ENCODE data around the gene CCSER2. TPM values are rescaled to one million over a fixed set of nuclear protein-coding genes. Genes with fewer than 3 reads are reported as not detected.
"Not testable (repeated sequence)": the region's sequence is repeated elsewhere in the genome, so short reads cannot be mapped to it uniquely, and the experiment has no call there.

The CCSER2 gene
- total RNA-seq, 5 donors from 2014 or later (not counting 1 experiment from before 2014, with no cell fraction given): 109 to 137 (median 115) TPM

DNA sequence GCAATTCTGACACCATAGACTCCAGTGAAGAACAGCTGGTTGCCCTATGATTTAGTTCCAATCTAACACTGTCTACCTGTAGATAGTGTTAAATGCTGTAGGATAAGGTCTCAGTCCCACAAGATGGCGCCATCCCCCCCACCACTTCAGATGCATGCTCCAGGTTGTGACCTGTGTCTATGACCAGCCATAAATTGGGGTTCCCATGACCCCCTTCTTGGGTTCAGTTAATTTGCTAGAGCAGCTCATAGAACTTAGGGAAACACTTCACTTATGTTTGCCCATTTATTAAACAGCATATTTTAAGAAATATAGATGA is 13.1 kb downstream of the CCSER2 start:
- no peak overlapping the region for H3K4me3 ChIP-seq (ENCODE audit: control insufficient read depth in 1 of 2, extremely low read depth in 1 of 2, low read length in 1 of 2)
- peak in 1 of 4 experiments; percentile 38 for ATAC-seq (replicated peaks in 1 of 4)
- Mint-ChIP-seq H3K27ac (peak overlapping the region in 1 of 2 donors; percentile 59), H3K36me3 (peaks cover 10% of the 10 kb centered on the region), H3K27me3 (no peaks in the 10 kb centered on the region), H3K9me3 (no peaks in the 10 kb centered on the region), H3K4me1 (peaks cover 52 to 61% (median 60%) of the 10 kb centered on the region in 3 donors), H3K4me3 (peak overlapping the region in 2 of 3 donors; percentile 8 to 61)
- H3K27ac ChIP-seq (ENCODE audit: low read length): no peak overlapping the region
- ChIA-PET CTCF (interaction anchor here (0.5 to 1.7 kb wide), 6 partner anchors 9 to 77 kb away, joined by 3 to 7 read pairs (median 4); no protein-coding TSS in a partner anchor), POLR2A (interaction anchor here in 1 of 2 donors (0.6 kb wide), 1 partner anchor 39 kb away, joined by 5 read pairs; no protein-coding TSS in a partner anchor)
- no CpG with 5 or more reads among the region's 1 CpG for WGBS (ENCODE audit: insufficient coverage)
- H3K36me3 ChIP-seq (ENCODE audit: control insufficient read depth in 2 of 2, extremely low read depth in 1 of 2, insufficient read depth in 1 of 2, low read length in 1 of 2): peaks cover 0 to 5% of the 10 kb centered on the region in 2 donors
- peak in 1 of 35 experiments; percentile 35 for DNase-seq
- peaks cover 12 to 28% of the 10 kb centered on the region in 2 experiments for H3K4me1 ChIP-seq (ENCODE audit: control insufficient read depth in 1 of 2, extremely low read depth in 1 of 2, insufficient read depth in 2 of 2, low read length in 2 of 2)
- H3K9me3 ChIP-seq: no peaks in the 10 kb centered on the region
- no peaks in the 10 kb centered on the region for H3K27me3 ChIP-seq (replicated peaks in 1 of 2; ENCODE audit: control insufficient read depth in 2 of 2, extremely low read depth in 1 of 2, insufficient read depth in 2 of 2, low read length in 1 of 2)

DNA sequence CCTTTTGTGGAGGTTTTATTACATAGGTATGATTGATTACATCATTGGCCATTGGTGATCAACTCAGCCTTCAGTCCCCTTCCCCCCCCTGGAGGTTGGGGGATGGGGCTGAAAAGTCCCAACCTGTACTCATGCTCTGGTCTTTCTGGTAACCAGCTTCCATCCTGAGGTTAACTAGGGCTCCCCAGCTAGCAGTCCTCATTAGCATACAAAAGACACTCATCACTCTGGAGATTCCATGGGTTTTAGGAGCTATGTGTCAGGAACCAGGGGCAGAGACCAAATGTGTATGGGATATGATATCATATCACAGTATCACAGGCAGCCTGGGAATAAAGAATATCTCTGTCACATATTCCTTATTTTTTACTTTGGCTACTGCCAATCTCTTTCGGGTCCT is 13.6 kb downstream of the CCSER2 start:
- Histone ChIP-seq H3K4me1 (ENCODE audit: control insufficient read depth in 1 of 2, extremely low read depth in 1 of 2, insufficient read depth in 2 of 2, low read length in 2 of 2) (peaks cover 12 to 28% of the 10 kb centered on the region in 2 experiments), H3K36me3 (ENCODE audit: control insufficient read depth in 2 of 2, extremely low read depth in 1 of 2, insufficient read depth in 1 of 2, low read length in 1 of 2) (peaks cover 0 to 5% of the 10 kb centered on the region in 2 donors), H3K9me3 (no peaks in the 10 kb centered on the region), H3K27ac (ENCODE audit: low read length) (no peak overlapping the region), H3K4me3 (ENCODE audit: control insufficient read depth in 1 of 2, extremely low read depth in 1 of 2, low read length in 1 of 2) (no peak overlapping the region), H3K27me3 (replicated peaks in 1 of 2; ENCODE audit: control insufficient read depth in 2 of 2, extremely low read depth in 1 of 2, insufficient read depth in 2 of 2, low read length in 1 of 2) (no peaks in the 10 kb centered on the region)
- peaks cover 10% of the 10 kb centered on the region for H3K36me3 Mint-ChIP-seq
- peaks cover 55 to 64% (median 61%) of the 10 kb centered on the region in 3 donors for H3K4me1 Mint-ChIP-seq
- ATAC-seq (replicated peaks in 1 of 4) (peak in 1 of 4 experiments; percentile 16), DNase-seq (no peak)
- no peaks in the 10 kb centered on the region for H3K9me3 Mint-ChIP-seq
- POLR2A ChIA-PET: no interaction called here
- no peaks in the 10 kb centered on the region for H3K27me3 Mint-ChIP-seq
- no CpG with 5 or more reads among the region's 1 CpG for WGBS (ENCODE audit: insufficient coverage)
- CTCF ChIA-PET: interaction anchor here (0.5 to 1.7 kb wide), 6 partner anchors 8 to 77 kb away, joined by 3 to 7 read pairs (median 4); no protein-coding TSS in a partner anchor
- peak overlapping the region in 2 of 3 donors; percentile 11 to 61 for H3K4me3 Mint-ChIP-seq
- H3K27ac Mint-ChIP-seq: peak overlapping the region in 1 of 2 donors; percentile 59

DNA sequence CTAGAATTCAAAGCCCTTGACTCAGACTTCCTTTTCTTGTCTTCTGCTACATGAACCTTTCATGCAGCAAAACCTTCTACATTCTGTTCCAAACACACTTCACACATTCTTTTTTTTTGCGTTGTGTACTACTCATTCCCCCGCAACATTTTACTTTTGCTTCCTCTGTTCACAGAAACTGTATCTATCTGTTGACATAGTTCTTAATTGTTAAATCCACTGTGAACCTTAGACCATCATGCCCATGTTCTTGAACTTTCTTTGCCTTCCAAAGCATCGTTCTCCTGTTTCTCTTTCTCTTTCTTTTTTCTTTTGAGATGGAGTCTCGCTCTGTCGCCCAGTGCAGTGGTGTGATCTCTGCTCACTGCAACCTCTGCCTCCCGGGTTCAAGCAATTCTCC is 14.2 kb downstream of the CCSER2 start:
- 7% methylated on average over 2 of the region's 6 CpGs for WGBS (ENCODE audit: insufficient coverage)
- peaks cover 0 to 5% of the 10 kb centered on the region in 2 donors for H3K36me3 ChIP-seq (ENCODE audit: control insufficient read depth in 2 of 2, extremely low read depth in 1 of 2, insufficient read depth in 1 of 2, low read length in 1 of 2)
- no peaks in the 10 kb centered on the region for H3K27me3 ChIP-seq (replicated peaks in 1 of 2; ENCODE audit: control insufficient read depth in 2 of 2, extremely low read depth in 1 of 2, insufficient read depth in 2 of 2, low read length in 1 of 2)
- H3K4me3 ChIP-seq (ENCODE audit: control insufficient read depth in 1 of 2, extremely low read depth in 1 of 2, low read length in 1 of 2): no peak overlapping the region
- ChIA-PET POLR2A (no interaction called here), CTCF (interaction anchor here in 1 of 2 donors (1.5 to 1.7 kb wide), 3 partner anchors 10 to 78 kb away, joined by 3 to 7 read pairs (median 4); no protein-coding TSS in a partner anchor)
- peak overlapping the region; percentile 4 to 61 (median 37) for H3K4me3 Mint-ChIP-seq
- peaks cover 56 to 65% (median 61%) of the 10 kb centered on the region in 3 donors for H3K4me1 Mint-ChIP-seq
- H3K4me1 ChIP-seq (ENCODE audit: control insufficient read depth in 1 of 2, extremely low read depth in 1 of 2, insufficient read depth in 2 of 2, low read length in 2 of 2): peaks cover 12 to 28% of the 10 kb centered on the region in 2 experiments
- peaks cover 10% of the 10 kb centered on the region for H3K36me3 Mint-ChIP-seq
- ATAC-seq (replicated peaks in 1 of 4): peak in 2 of 4 experiments; percentile 12 to 34
- no peak overlapping the region for H3K27ac ChIP-seq (ENCODE audit: low read length)
- H3K9me3 Mint-ChIP-seq: no peaks in the 10 kb centered on the region
- H3K9me3 ChIP-seq: no peaks in the 10 kb centered on the region
- DNase-seq: no peak
- H3K27ac Mint-ChIP-seq: peak overlapping the region; percentile 2 to 59
- H3K27me3 Mint-ChIP-seq: no peaks in the 10 kb centered on the region

DNA sequence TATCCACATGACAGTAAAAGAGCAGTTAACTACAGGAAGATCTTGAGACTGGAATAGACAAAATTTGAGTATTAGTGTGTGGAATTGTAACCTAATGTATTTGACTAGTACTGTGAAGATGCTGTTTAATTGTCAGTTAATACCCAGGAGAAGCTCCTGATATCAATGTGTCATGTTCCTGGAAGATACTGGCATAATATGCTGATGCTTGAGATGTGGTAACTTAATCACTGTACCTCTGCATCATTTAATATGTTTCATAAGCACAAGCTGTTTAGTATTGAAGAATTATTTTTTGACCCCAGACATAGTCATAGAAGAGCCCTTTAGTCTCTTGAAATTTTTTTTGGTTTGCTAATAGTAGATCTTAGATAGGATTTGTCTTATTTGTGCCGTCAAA is 15.4 kb downstream of the CCSER2 start:
- Histone ChIP-seq H3K36me3 (ENCODE audit: control insufficient read depth in 2 of 2, extremely low read depth in 1 of 2, insufficient read depth in 1 of 2, low read length in 1 of 2) (peaks cover 0 to 5% of the 10 kb centered on the region in 2 donors), H3K27me3 (replicated peaks in 1 of 2; ENCODE audit: control insufficient read depth in 2 of 2, extremely low read depth in 1 of 2, insufficient read depth in 2 of 2, low read length in 1 of 2) (no peaks in the 10 kb centered on the region), H3K9me3 (no peaks in the 10 kb centered on the region), H3K4me1 (ENCODE audit: control insufficient read depth in 1 of 2, extremely low read depth in 1 of 2, insufficient read depth in 2 of 2, low read length in 2 of 2) (peaks cover 12 to 22% of the 10 kb centered on the region in 2 experiments), H3K4me3 (ENCODE audit: control insufficient read depth in 1 of 2, extremely low read depth in 1 of 2, low read length in 1 of 2) (no peak overlapping the region), H3K27ac (ENCODE audit: low read length) (no peak overlapping the region)
- Mint-ChIP-seq H3K9me3 (no peaks in the 10 kb centered on the region), H3K4me3 (no peak overlapping the region), H3K36me3 (peaks cover 10% of the 10 kb centered on the region), H3K4me1 (peaks cover 56 to 68% (median 60%) of the 10 kb centered on the region in 3 donors), H3K27me3 (no peaks in the 10 kb centered on the region), H3K27ac (no peak overlapping the region)
- CTCF ChIA-PET: interaction anchor here in 1 of 2 donors (0.6 to 3.3 kb wide), 2 partner anchors 10 to 116 kb away, joined by 3 to 15 read pairs; no protein-coding TSS in a partner anchor
- POLR2A ChIA-PET: no interaction called here
- no peak for DNase-seq
- no peak for ATAC-seq (replicated peaks in 1 of 4)
- WGBS (ENCODE audit: insufficient coverage): no CpG with 5 or more reads among the region's 1 CpG

DNA sequence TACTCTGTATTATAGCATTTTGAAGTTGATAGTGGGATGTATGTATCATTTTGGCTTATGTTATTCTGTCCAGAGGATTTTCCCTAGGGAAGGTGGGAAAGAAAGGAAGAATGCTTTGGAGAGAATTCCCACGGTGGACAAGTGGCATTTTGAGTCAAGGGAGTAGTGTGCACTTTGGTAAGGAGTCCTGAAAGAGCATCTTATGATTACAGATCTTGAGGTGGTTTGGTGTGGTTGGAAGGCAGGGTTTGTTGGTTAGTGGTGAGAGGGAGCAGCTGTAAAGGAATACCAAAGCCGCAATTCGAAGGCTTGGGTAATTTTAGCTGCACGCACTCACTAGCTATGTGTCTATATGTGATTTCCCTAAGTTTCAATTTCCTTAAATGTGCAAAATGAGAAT is 16.1 kb downstream of the CCSER2 start:
- CTCF ChIA-PET: interaction anchor here in 1 of 2 donors (3.3 kb wide), 1 partner anchor 10 kb away, joined by 15 read pairs; no protein-coding TSS in a partner anchor
- H3K4me3 Mint-ChIP-seq: peak overlapping the region in 2 of 3 donors; percentile 1 to 12

DNA sequence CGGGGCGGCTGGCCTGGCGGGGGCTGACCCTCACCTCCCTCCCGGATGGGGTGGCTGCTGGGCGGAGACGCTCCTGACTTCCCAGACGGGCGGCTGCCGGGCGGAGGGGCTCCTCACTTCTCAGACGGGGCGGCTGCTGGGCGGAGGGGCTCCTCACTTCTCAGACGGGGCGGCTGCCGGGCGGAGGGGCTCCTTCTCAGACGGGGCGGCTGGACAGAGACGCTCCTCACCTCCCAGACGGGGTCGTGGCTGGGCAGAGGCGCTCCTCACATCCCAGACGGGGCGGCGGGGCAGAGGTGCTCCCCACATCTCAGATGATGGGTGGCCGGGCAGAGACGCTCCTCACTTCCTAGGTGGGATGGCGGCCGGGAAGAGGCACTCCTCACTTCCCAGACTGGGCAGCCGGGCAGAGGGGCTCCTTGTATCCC is 19.2 kb downstream of the CCSER2 start:
- POLR2A ChIA-PET; H3K9me3 ChIP-seq; H3K9me3 Mint-ChIP-seq; DNase-seq; H3K27me3 Mint-ChIP-seq; CTCF ChIA-PET; H3K36me3 Mint-ChIP-seq; H3K4me3 Mint-ChIP-seq; ATAC-seq (replicated peaks in 1 of 4); H3K27me3 ChIP-seq (replicated peaks in 1 of 2; ENCODE audit: control insufficient read depth in 2 of 2, extremely low read depth in 1 of 2, insufficient read depth in 2 of 2, low read length in 1 of 2); H3K27ac ChIP-seq (ENCODE audit: low read length); H3K4me3 ChIP-seq (ENCODE audit: control insufficient read depth in 1 of 2, extremely low read depth in 1 of 2, low read length in 1 of 2); H3K27ac Mint-ChIP-seq; H3K36me3 ChIP-seq (ENCODE audit: control insufficient read depth in 2 of 2, extremely low read depth in 1 of 2, insufficient read depth in 1 of 2, low read length in 1 of 2): not testable (repeated sequence)
- peaks cover 9 to 18% of the 10 kb centered on the region in 2 experiments for H3K4me1 ChIP-seq (ENCODE audit: control insufficient read depth in 1 of 2, extremely low read depth in 1 of 2, insufficient read depth in 2 of 2, low read length in 2 of 2)
- 93% methylated on average over 21 of the region's 31 CpGs for WGBS (ENCODE audit: insufficient coverage)
- peaks cover 51 to 67% (median 64%) of the 10 kb centered on the region in 3 donors for H3K4me1 Mint-ChIP-seq

More for the DNA sequence above, 16.1 kb downstream of the CCSER2 start:
- H3K27ac Mint-ChIP-seq: peak overlapping the region; percentile 6 to 24
- 25% methylated on average over 1 of the region's 4 CpGs for WGBS (ENCODE audit: insufficient coverage)
- Histone ChIP-seq H3K9me3 (no peaks in the 10 kb centered on the region), H3K4me3 (ENCODE audit: control insufficient read depth in 1 of 2, extremely low read depth in 1 of 2, low read length in 1 of 2) (no peak overlapping the region), H3K4me1 (ENCODE audit: control insufficient read depth in 1 of 2, extremely low read depth in 1 of 2, insufficient read depth in 2 of 2, low read length in 2 of 2) (peaks cover 12 to 26% of the 10 kb centered on the region in 2 experiments), H3K27ac (ENCODE audit: low read length) (no peak overlapping the region), H3K27me3 (replicated peaks in 1 of 2; ENCODE audit: control insufficient read depth in 2 of 2, extremely low read depth in 1 of 2, insufficient read depth in 2 of 2, low read length in 1 of 2) (no peaks in the 10 kb centered on the region), H3K36me3 (ENCODE audit: control insufficient read depth in 2 of 2, extremely low read depth in 1 of 2, insufficient read depth in 1 of 2, low read length in 1 of 2) (peaks cover 0 to 5% of the 10 kb centered on the region in 2 donors)
- DNase-seq: peak in 1 of 35 experiments; percentile 43
- H3K9me3 Mint-ChIP-seq: no peaks in the 10 kb centered on the region
- ATAC-seq (replicated peaks in 1 of 4): peak in 2 of 4 experiments; percentile 45 to 66
- no peaks in the 10 kb centered on the region for H3K27me3 Mint-ChIP-seq
- POLR2A ChIA-PET: interaction anchor here in 1 of 2 donors (1.0 to 1.3 kb wide), 2 partner anchors 10 to 80 kb away, joined by 4 read pairs; no protein-coding TSS in a partner anchor
- H3K36me3 Mint-ChIP-seq: peaks cover 13% of the 10 kb centered on the region
- H3K4me1 Mint-ChIP-seq: peaks cover 57 to 71% (median 67%) of the 10 kb centered on the region in 3 donors

All from T-cell (primary cell).